ENCODE data around the gene MITF.

- no peak for TF ChIP-seq CTCF (IDR thresholded peaks at IDR 0.05)
- no peak for TF ChIP-seq POLR2A (IDR thresholded peaks at IDR 0.05)
Observed at GRCh38 chr3:69710153-69710977, 28.9 kb upstream of the MITF start.
